Muscle layer of colon (tissue), 2 donors: ENCODE measurements around the gene LILRB3.
"Not testable (repeated sequence)": the region's sequence is repeated elsewhere in the genome, so short reads cannot be mapped to it uniquely, and the experiment has no call there.

ENCODE experiments used
- H3K27ac ChIP-seq: one replicate; pipeline ENCODE4 v1.7.0; 2013; ENCODE audit warnings: low read depth, mild to moderate bottlenecking, low read length, moderate library complexity
- H3K27me3 ChIP-seq, 2 donors: one replicate each; pipeline ENCODE4 v1.7.0; 2013; ENCODE audit warnings: low read length in 2 of 2, mild to moderate bottlenecking in 2 of 2; ENCODE audit not compliant: insufficient read depth in 2 of 2, control insufficient read depth in 1 of 2
- H3K36me3 ChIP-seq: one replicate; pipeline ENCODE4 v1.7.0; 2013; ENCODE audit warnings: mild to moderate bottlenecking, low read length; ENCODE audit not compliant: insufficient read depth
- H3K4me1 ChIP-seq: one replicate; pipeline ENCODE4 v1.7.0; 2013; ENCODE audit warnings: mild to moderate bottlenecking, low read length; ENCODE audit not compliant: insufficient read depth
- H3K4me3 ChIP-seq, 2 donors: one replicate each; pipeline ENCODE4 v1.7.0; 2013; ENCODE audit warnings: low read length in 2 of 2, low read depth in 1 of 2, mild to moderate bottlenecking in 1 of 2, moderate library complexity in 1 of 2
- H3K9ac ChIP-seq: one replicate; pipeline ENCODE4 v1.7.0; 2013; ENCODE audit warnings: low read length
- H3K9me3 ChIP-seq: one replicate; pipeline ENCODE4 v1.7.0; 2013; ENCODE audit warnings: mild to moderate bottlenecking, low read length
- donor health status: abdominal sarcoma.
- donor health status: Adenocarcinoma of cecum.

The LILRB3 gene

GRCh38 chr19:54207676-54207982 lies 15.2 kb downstream of the LILRB3 start:
- no peak overlapping the region for H3K9ac ChIP-seq
- H3K36me3 ChIP-seq = peaks cover 54% of the 10 kb centered on the region
- no peaks in the 10 kb centered on the region for H3K27me3 ChIP-seq
- H3K4me1 ChIP-seq = peaks cover 37% of the 10 kb centered on the region
- H3K27ac ChIP-seq = no peak overlapping the region
- no peaks in the 10 kb centered on the region for H3K9me3 ChIP-seq
- no peak overlapping the region for H3K4me3 ChIP-seq

DNA sequence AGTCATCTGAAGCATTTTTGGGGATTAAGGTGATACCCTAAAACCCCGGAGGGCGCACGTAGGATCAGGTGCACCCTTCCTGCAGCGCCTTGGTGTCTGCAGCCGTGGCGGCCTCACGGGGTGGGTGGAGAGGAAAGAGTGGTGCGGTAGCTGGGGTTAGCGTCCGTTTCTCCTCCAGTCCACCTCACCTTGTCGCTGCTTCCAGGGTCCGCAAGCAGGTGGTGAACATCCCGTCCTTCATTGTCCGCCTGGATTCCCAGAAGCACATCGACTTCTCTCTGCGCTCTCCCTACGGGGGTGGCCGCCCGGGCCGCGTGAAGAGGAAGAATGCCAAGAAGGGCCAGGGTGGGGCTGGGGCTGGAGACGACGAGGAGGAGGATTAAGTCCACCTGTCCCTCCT lies 15.6 kb downstream of the LILRB3 start:
- H3K27ac ChIP-seq = not testable (repeated sequence)
- H3K4me1 ChIP-seq = peaks cover 42% of the 10 kb centered on the region

GRCh38 chr19:54206831-54207177 lies 16.0 kb downstream of the LILRB3 start:
- H3K27ac ChIP-seq = no peak overlapping the region
- no peak overlapping the region for H3K9ac ChIP-seq
- H3K36me3 ChIP-seq = peaks cover 59% of the 10 kb centered on the region
- no peaks in the 10 kb centered on the region for H3K9me3 ChIP-seq
- H3K4me1 ChIP-seq = peaks cover 46% of the 10 kb centered on the region
- H3K27me3 ChIP-seq = no peaks in the 10 kb centered on the region
- no peak overlapping the region for H3K4me3 ChIP-seq

More for the DNA sequence above, 15.6 kb downstream of the LILRB3 start:
- peaks cover 58% of the 10 kb centered on the region for H3K36me3 ChIP-seq
- not testable (repeated sequence) for H3K27me3 ChIP-seq, H3K9me3 ChIP-seq, H3K4me3 ChIP-seq, H3K9ac ChIP-seq

- Histone ChIP-seq H3K4me3 (no peak overlapping the region), H3K27me3 (no peaks in the 10 kb centered on the region), H3K36me3 (peaks cover 59% of the 10 kb centered on the region), H3K9ac (no peak overlapping the region), H3K4me1 (peaks cover 51% of the 10 kb centered on the region), H3K9me3 (no peaks in the 10 kb centered on the region), H3K27ac (no peak overlapping the region)
Measured at GRCh38 chr19:54206030-54206830, 16.6 kb downstream of the LILRB3 start.

GRCh38 chr19:54204767-54205468 lies 17.9 kb downstream of the LILRB3 start:
- H3K27ac ChIP-seq = no peak overlapping the region

GRCh38 chr19:54203151-54203611 lies 19.6 kb downstream of the LILRB3 start:
- H3K9ac ChIP-seq = peak overlapping the region; percentile 0
- H3K27ac ChIP-seq = no peak overlapping the region
- H3K4me1 ChIP-seq = peaks cover 31% of the 10 kb centered on the region
- H3K36me3 ChIP-seq = peaks cover 53% of the 10 kb centered on the region
- H3K27me3 ChIP-seq = no peaks in the 10 kb centered on the region
- no peak overlapping the region for H3K4me3 ChIP-seq
- no peaks in the 10 kb centered on the region for H3K9me3 ChIP-seq

More at GRCh38 chr19:54204767-54205468, 17.9 kb downstream of the LILRB3 start:
- Histone ChIP-seq H3K4me1 (peaks cover 47% of the 10 kb centered on the region), H3K9ac (no peak overlapping the region), H3K4me3 (no peak overlapping the region), H3K36me3 (peaks cover 59% of the 10 kb centered on the region), H3K9me3 (no peaks in the 10 kb centered on the region), H3K27me3 (no peaks in the 10 kb centered on the region)

DNA sequence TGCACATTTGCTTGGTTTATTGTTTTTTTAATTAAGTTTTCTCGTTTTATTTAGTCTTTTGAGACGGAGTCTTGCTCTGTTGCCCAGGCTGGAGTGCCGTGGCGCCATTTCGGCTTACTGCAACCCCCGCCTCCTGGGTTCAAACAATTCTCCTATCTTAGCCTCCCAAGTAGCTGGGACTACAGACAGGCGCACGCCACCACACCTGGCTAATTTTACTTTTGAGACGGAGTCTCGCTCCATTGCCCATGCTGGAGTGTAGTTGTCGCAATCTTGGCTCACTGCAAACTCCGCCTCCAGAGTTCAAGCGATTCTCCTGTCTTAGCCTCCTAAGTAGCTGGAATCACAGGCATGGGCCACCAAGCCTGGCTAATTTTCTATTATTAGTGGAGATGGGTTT lies 20.8 kb downstream of the LILRB3 start:
- H3K27ac ChIP-seq = no peak overlapping the region
- peaks cover 41% of the 10 kb centered on the region for H3K36me3 ChIP-seq
- H3K4me3 ChIP-seq = peak overlapping the region in 1 of 2 donors; percentile 95
- H3K9me3 ChIP-seq = no peaks in the 10 kb centered on the region
- H3K27me3 ChIP-seq = no peaks in the 10 kb centered on the region
- H3K9ac ChIP-seq = peak overlapping the region; percentile 99
- H3K4me1 ChIP-seq = peaks cover 31% of the 10 kb centered on the region

GRCh38 chr19:54201172-54201701 lies 21.6 kb downstream of the LILRB3 start:
- Histone ChIP-seq H3K4me3 (peak overlapping the region; percentile 73 to 95), H3K27ac (peak overlapping the region; percentile 86), H3K9me3 (no peaks in the 10 kb centered on the region), H3K9ac (peak overlapping the region; percentile 99), H3K36me3 (peaks cover 33% of the 10 kb centered on the region), H3K4me1 (peaks cover 27% of the 10 kb centered on the region), H3K27me3 (no peaks in the 10 kb centered on the region)

GRCh38 chr19:54199401-54199800 lies 23.4 kb downstream of the LILRB3 start:
- H3K9ac ChIP-seq = no peak overlapping the region
- no peak overlapping the region for H3K4me3 ChIP-seq
- H3K27ac ChIP-seq = no peak overlapping the region
- no peaks in the 10 kb centered on the region for H3K9me3 ChIP-seq
- peaks cover 27% of the 10 kb centered on the region for H3K4me1 ChIP-seq
- H3K27me3 ChIP-seq = no peaks in the 10 kb centered on the region
- peaks cover 24% of the 10 kb centered on the region for H3K36me3 ChIP-seq

GRCh38 chr19:54197121-54197520 lies 25.7 kb downstream of the LILRB3 start:
- Histone ChIP-seq H3K4me3 (no peak overlapping the region), H3K4me1 (peaks cover 19% of the 10 kb centered on the region), H3K36me3 (peaks cover 14% of the 10 kb centered on the region), H3K9me3 (no peaks in the 10 kb centered on the region), H3K27me3 (no peaks in the 10 kb centered on the region), H3K9ac (no peak overlapping the region), H3K27ac (no peak overlapping the region)

GRCh38 chr19:54196536-54196935 lies 26.3 kb downstream of the LILRB3 start:
- peaks cover 14% of the 10 kb centered on the region for H3K36me3 ChIP-seq
- H3K9ac ChIP-seq = no peak overlapping the region
- no peaks in the 10 kb centered on the region for H3K27me3 ChIP-seq
- H3K4me3 ChIP-seq = no peak overlapping the region
- H3K4me1 ChIP-seq = peaks cover 19% of the 10 kb centered on the region
- H3K9me3 ChIP-seq = no peaks in the 10 kb centered on the region
- H3K27ac ChIP-seq = no peak overlapping the region
